Measurements from ENCODE around the gene LAMTOR2.
A peak's percentile ranks its signal among the peaks of the same experiment; 100 is the strongest.

The LAMTOR2 gene

DNA sequence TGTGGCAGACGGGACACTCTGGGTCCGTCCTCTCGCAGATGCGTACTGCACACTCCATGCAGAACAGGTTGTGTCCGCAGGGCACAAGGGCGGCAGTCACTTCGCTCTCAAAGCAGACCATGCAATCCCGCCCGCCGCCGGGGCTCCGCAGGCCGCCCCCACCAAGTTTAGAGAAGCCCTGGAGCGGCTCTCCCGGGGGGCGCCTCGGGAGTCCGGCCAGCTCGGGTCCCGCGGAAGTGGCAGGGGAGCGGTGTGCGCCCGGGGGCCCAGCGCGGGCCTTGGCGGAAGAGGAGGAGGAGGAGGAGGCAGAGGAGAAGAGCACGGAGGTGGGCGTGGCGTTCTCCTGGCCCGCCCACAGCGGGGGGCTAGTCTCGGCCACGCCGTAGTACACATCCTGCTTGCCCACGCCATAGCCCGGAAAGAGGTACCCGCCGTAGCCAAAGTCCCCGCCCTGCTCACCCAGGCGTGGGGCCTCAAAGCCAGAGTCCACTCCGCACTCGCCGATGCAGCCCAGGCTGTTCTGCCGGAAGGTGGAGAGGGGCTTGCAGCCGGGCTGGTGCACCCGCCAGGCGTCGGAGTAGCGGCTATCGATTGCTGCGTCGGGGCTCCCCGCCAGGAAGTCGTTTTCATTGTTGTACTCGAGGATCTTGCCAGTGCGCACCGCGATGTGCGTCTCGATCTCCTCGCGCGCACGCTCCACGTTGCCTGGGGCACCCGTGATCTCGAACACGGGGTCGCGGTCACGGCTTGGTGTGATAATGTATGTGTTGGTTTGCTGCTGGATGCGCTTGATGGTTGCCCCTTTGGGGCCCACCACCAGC, 22.2 kb downstream of the LAMTOR2 start:
- DNase-seq = no peak

GRCh38 chr1:156077430-156077760, 22.8 kb downstream of the LAMTOR2 start:
- DNase-seq = no peak

DNA sequence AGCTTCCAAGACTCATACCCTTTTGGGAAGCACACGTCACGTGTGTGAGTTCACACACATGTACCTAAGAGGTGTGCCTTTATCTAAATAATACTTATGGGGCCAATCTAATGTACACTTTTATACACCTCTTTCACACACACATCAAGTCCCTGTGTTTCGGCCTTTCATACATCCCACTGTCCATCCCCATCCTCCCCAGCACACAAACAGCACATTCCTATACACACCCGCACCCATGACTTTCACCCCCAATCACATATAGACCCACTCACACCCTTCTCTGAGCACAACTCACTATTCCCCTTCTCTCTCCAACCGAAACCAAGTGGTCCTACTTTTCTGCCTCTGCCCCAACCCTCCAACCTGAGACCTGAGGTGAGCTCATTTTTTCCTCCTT, 24.1 kb downstream of the LAMTOR2 start:
- no peak for DNase-seq

DNA sequence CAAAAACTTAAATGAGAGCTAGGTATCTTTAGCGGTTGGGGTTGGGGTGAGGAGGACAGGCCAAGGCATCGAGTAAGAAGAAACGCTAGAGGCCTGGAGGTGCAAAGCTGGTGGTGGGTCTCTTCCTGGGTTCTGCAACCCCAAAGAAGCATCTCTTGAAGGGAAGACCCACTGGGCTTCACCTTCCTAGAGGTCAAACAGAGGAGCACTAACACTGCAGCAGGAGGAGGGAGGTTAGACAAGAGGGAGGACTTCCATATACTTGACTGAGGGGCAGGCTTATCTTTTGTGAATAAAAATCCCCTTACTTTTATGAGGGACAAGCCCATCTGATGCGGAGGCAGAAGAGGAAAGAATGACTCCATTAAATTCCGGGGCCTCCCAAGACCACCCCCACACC, 25.2 kb downstream of the LAMTOR2 start:
- DNase-seq = no peak

DNA sequence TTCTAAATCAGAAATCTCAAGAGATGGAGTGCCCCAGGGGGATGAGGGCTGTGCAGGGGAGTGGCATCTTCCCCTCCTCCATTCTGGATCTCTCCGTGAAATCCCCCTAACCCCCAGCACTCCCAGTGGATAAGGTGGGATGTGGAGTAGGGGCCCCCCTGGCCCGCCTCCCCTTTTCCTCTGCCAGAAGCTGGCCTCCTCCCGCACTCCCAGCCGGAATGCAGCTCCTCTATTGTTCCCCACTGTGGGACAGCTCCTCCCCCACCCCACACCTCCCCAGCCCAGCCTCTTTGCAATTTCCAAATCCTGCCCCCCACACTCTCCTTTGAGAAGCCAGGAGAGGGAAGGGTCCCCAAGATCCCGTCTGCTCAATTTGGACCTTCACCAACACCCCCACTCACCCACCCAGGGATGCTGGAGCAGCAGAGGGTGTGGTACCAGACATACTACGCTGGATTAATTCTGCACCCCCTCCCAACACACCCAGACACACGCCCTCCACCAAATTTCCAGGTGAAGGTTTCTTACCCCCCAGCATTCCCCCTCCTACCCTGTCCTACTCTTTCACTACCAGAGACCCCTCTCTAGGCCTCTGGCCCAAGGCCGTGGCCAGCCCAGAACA, 25.8 kb downstream of the LAMTOR2 start:
- DNase-seq = no peak

GRCh38 chr1:156080863-156081179, 26.2 kb downstream of the LAMTOR2 start:
- DNase-seq = no peak

DNA sequence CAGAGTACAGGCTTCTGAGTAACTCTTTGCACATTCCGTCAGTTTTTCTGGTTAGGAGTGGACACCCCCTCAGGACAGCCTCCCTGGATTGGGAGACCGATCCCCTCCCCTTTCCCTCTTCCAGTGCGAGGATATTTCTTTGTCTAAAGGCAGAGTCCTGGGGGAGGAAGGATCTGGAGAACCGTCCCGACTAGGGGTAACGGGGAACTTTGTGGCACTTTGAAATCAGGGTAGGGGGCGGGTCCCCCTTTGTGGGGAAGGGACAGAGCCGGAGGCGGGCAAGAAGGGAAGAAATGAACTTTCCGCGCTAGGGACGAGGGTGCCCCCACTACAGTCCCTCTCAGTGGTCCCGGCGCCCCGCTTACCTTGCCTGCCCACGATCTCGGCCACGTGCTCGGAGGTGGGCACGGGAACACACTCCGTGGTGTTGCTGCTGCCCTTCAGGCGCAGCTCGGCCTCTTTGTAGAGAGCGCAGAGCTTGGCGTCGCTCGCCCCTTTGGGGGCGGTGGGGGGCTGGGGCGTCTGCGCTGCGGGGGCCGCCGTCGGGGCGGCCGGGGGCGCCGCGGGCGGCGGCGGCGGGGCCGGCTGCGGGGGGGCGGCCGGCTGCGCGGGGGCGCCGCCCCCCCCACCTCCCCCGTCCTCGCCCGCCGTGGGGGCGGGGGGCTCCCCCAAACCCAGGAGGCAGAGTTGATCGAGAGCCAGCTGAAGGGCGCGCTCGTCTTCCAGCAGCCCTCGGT, 26.8 kb downstream of the LAMTOR2 start:
- no peak for DNase-seq

DNA sequence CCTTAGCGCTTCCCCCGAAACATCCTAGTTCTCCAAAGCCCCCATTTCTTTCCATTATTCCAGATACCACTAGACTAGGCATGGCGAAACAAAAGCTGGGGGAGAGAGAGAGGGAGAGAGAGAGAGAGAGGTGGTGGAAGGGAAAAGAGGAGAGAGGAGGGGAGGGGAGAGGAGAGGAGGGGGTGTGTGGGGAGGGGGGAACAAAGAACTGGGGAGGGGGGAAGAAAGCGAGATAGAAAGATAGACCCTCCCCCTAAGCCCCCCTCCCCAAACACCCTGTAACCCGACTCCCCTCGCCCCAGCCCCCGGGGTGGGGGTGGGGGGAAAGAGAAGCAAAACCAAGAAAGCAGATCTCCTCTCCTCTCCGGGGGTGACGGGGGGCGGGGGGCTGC, 27.3 kb downstream of the LAMTOR2 start:
- no peak for DNase-seq

GRCh38 chr1:156082309-156083091, 27.9 kb downstream of the LAMTOR2 start, which contains the start of gene MEX3A:
TSS of gene MEX3A (minus strand) at chr1:156082465. CDS start at chr1:156081998, 467 bp downstream.
- peak; percentile 96 for DNase-seq

DNA sequence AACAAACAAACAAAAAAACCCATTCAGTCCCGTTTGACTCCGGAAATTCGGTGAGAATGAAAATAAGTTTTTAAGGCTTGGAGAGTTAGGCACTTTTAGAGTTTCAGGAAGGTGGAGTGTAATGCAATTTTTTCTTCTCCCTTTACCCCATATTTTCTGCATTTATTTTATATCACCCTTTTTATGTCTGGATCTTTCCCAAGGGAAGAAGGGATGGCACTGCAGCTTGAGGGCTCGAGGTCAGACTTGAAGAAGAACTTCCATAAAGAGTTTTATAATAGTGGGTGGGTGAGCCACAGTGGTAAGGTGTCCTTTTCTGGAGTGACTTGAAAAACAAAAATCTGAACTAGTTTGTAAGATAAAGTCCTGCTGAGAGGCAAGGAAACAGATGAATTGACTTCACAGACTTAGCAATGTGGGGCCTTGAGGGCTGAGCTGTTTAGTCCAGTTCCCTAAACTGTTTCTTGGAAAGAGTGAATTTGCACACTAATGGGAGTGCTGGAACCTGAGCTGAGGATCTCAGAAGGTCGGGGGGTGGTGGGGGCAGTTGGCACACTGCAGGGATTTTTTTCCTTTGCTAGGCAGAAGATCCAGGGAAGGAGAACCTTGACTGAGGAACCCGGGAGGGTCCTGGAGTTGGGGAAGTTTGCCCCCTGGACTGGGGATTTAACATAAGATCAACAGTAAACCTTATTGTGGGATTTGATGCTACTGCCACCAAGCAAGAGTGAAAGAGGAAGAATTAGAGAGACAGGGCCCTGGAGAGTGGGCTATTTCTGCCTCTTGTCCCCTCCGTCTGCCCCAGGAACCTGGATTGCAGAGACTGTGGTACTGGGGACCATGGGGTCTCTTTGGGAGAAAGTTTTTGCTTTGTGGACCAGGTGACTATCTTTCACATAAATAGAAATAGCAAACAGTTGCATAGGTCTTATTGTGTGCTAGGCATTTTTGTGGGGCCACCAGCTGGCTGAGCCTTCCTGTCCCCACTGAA, 29.5 kb downstream of the LAMTOR2 start:
- no peak for DNase-seq

GRCh38 chr1:156086256-156086662, 31.7 kb downstream of the LAMTOR2 start:
- no peak for DNase-seq

DNA sequence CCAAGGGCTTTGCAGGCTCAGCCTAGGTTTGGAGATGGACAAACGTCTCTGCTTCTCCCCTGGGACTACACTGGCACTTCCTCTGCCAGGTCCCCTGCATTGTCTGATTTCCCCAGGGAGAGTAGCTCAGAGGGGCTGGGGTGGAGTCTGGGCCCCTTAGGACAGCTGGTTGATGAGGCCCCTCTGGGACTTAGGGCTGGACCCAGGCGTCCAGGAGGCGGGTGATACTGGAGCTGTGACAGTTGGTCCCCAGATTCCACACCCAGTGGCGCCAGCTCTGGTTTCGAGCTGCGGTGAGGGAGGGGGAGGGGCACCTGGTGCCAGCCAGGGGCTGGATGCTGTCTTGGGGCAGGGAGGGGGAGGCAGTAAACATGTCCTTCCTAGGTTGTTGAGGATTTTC, 35.1 kb downstream of the LAMTOR2 start:
- no peak for DNase-seq

GRCh38 chr1:156090138-156090839, 35.7 kb downstream of the LAMTOR2 start:
- DNase-seq = no peak

DNA sequence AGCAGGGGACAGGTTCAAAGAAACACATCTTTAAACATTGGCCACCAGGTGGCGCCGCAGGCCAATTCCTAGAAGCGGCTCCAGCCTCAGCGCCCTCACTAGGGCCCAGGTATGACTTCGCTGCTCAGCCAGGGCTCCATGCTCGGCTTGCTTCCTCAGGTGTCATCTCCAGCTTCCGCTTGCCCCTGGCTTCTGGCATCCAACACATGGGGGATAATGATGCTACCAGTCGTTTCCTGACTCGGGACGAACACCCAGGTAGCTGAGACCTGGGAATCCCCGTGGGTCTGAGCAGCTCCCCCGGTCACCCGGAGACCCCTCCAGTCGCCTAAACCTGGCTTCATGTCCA, 36.2 kb downstream of the LAMTOR2 start:
- DNase-seq = peak; percentile 73

GRCh38 chr1:156091610-156092009, 37.0 kb downstream of the LAMTOR2 start:
- DNase-seq = no peak

GRCh38 chr1:156095906-156096508, 41.4 kb downstream of the LAMTOR2 start:
- DNase-seq = no peak

DNA sequence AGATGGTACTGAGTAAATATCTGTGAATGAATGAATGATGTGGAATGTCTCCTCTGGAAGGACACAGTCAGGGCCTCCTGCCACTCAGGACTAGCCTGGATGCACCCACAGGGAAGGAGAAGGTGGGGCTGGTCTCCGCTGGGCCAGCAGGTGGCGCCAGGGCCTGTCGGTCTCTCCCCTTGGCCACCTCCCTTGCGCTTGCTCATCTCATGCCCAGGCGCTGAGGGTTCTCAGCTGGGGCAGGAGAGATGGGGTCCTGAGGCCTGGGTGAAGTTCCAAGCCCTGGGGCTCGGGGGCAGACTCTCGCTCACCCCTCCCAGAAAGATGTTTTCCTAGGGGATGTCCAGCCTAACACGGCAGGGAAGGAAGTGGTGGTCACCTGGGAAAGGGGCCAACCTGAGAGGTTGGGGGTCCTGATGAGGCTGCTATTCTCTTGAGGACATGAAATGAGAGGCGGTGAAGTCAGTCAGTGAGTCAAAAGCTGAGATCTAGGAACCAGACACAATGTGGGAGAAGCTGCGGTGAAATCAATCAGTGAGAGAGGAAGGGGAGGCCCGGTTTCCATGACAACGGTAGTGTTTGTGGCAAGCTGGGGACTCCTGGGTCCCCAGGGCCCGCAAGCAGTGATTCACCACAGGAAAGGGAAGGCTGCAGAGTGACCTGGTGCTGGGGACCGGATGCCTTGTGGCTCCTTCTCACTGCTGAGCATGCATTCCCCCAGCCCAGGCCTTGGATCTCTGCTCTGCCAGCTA, 42.2 kb downstream of the LAMTOR2 start:
- DNase-seq = peak; percentile 93

- no peak for DNase-seq
Measured at GRCh38 chr1:156097499-156098178, 43.1 kb downstream of the LAMTOR2 start.

DNA sequence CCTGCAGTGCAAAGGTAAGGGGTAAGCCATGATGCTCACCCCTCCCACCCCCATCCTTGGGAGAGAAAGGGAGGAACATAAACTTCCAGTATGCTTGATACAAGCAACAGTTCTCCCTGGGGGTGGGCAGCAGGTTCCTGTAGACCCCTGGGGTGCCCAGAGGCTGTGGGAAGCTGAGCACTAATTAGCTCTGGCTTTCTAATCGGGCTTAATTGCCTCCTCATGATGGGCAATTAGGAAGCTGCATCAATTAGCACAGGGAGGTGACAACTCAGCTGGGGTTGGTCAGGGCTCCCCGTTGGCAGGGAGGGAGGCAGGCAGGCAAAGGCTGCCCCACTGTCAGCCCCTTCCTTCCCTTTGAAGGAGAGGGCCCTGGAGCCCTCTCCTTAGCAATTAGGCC, 44.2 kb downstream of the LAMTOR2 start:
- DNase-seq = no peak

DNA sequence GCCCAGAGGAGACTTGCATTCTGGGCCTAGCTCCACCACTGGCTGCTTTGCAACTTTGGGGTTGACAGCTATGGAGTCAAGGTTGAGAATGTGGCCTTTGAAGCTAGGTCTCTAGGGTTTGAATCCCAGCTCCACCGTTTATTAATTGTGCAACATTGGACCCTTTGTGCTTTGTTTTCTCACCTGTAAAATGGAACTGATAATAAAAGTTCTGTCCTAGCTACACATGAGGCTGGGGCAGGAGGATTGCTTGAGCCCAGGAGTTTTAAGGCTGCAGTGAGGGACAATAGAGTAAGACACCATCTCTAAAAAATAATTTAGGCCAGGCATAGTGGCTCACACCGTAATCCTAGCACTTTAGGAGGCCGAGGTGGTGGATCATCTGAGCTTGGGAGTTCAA, 44.7 kb downstream of the LAMTOR2 start:
- no peak for DNase-seq

Data from 8988T (cell line).